Measurements from ENCODE around the gene SCAF11. TPM values are rescaled to one million over a fixed set of nuclear protein-coding genes. Genes with fewer than 3 reads are reported as not detected.

Gene SCAF11
- total RNA-seq, 1 donor from 2014 or later: 38.7 TPM

DNA sequence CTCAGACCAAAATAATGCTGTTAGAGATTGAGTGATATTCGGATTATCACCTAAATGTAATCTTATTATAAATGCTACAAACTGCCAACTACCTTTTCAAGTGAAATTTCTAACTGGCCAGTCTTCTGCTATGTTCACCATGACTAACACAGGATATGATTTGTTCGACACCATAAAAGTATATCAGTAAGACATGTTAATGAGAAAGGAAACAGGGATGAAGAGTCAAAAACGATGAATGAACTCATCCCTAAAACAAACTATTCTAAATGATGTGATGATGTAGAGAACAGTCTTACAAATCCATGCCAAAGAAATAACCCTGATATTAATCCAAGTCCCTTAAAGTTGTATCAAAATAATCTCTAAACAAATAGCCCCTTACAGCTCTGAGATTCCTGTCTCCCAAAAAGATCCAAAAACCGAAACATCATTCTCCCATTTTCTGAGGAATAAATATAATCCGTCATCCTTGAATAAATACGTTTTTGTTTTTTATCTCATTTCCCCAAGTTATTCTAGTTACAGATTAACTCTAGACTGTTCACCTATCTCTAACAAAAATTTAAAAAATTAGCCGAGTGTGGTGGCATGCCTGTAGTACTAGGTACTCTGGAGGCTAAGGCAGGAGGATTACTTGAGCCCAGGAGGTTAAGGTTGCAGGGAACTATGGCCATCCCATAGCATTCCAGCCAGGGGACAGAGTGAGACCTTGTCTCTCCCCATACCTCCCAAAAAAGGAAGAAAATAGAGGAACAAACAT lies 9.1 kb downstream of the SCAF11 start:
- Histone ChIP-seq H3K27me3 (ENCODE audit: control insufficient read depth, insufficient read depth, low read length) (no peaks in the 10 kb centered on the region), H3K36me3 (ENCODE audit: control insufficient read depth, insufficient read depth, low read length) (peaks cover 1% of the 10 kb centered on the region), H3K4me3 (ENCODE audit: low read depth, low read length) (no peak overlapping the region)
- FAIRE-seq (no peak), DNase-seq (ENCODE audit: low read depth) (peak; percentile 65)
- TF ChIP-seq, protein P1, sequence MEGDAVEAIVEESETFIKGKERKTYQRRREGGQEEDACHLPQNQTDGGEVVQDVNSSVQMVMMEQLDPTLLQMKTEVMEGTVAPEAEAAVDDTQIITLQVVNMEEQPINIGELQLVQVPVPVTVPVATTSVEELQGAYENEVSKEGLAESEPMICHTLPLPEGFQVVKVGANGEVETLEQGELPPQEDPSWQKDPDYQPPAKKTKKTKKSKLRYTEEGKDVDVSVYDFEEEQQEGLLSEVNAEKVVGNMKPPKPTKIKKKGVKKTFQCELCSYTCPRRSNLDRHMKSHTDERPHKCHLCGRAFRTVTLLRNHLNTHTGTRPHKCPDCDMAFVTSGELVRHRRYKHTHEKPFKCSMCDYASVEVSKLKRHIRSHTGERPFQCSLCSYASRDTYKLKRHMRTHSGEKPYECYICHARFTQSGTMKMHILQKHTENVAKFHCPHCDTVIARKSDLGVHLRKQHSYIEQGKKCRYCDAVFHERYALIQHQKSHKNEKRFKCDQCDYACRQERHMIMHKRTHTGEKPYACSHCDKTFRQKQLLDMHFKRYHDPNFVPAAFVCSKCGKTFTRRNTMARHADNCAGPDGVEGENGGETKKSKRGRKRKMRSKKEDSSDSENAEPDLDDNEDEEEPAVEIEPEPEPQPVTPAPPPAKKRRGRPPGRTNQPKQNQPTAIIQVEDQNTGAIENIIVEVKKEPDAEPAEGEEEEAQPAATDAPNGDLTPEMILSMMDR (IDR thresholded peaks at IDR 0.05; ENCODE audit: insufficient read depth, low read length, severe bottlenecking): no peak

DNA sequence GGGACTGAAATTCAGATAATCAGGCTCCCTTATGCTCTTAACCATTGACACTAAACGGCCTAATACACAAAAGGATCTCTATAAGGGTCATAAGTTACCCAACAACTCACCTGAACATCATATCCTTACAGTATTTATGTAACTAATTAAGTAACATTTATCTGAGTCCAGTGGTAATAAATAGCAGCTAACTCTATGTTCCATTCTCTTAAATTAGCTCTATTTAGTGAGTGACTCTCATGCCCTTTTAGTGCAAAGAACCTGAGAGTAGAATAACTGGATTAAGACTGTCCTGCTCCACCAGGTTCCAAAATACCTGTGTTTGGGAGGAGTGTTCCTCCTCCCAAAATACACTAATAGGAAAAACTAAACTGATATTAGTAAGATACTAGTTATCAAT lies 9.8 kb downstream of the SCAF11 start:
- no peak for DNase-seq (ENCODE audit: low read depth)
- no peak for FAIRE-seq
- Histone ChIP-seq H3K4me3 (ENCODE audit: low read depth, low read length) (no peak overlapping the region), H3K36me3 (ENCODE audit: control insufficient read depth, insufficient read depth, low read length) (no peaks in the 10 kb centered on the region), H3K27me3 (ENCODE audit: control insufficient read depth, insufficient read depth, low read length) (no peaks in the 10 kb centered on the region)
- TF ChIP-seq, protein P1 (IDR thresholded peaks at IDR 0.05; ENCODE audit: insufficient read depth, low read length, severe bottlenecking): no peak

DNA sequence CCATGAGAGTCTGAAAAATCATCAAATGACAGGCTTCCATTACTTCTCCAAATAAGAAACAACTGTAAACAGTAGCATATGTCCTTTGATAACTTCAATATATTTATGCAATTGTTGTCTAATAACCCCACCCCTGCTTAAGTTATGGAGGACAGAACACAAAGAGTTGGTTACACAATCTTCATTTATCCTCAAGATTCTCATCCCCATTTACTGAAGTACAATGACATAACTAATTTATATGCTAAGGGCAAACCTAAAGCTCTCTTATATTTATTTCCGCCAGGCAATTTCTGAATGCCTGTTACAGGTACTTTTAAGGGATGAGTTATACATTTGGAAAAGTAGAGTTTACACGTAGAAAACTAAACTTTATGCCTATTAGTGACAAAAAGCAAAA lies 12.3 kb downstream of the SCAF11 start:
- no peak for FAIRE-seq
- TF ChIP-seq, protein P1 (IDR thresholded peaks at IDR 0.05; ENCODE audit: insufficient read depth, low read length, severe bottlenecking): no peak
- H3K27me3 ChIP-seq (ENCODE audit: control insufficient read depth, insufficient read depth, low read length): no peaks in the 10 kb centered on the region

DNA sequence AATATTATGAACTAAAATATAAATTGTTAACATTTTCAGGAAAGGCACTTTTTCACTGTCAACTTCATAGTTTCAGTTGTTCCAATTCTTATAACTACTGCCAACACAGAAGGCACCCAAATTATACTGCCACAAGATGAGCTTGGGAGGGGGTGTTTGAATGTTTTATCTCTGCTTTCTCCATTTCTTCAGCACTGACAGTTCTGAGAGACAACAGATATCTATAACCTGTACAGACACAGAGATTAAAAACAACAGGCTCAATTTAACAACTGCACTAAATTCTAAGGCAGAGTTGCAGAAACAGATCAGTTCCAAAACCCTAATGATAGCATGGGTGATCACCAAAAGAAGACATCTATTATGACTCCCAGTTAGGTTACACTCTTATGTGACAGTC lies 12.8 kb downstream of the SCAF11 start:
- no peak for FAIRE-seq
- Histone ChIP-seq H3K27me3 (ENCODE audit: control insufficient read depth, insufficient read depth, low read length) (no peaks in the 10 kb centered on the region), H3K36me3 (ENCODE audit: control insufficient read depth, insufficient read depth, low read length) (no peaks in the 10 kb centered on the region), H3K4me3 (ENCODE audit: low read depth, low read length) (no peak overlapping the region)
- TF ChIP-seq, protein P1 (IDR thresholded peaks at IDR 0.05; ENCODE audit: insufficient read depth, low read length, severe bottlenecking): no peak
- no peak for DNase-seq (ENCODE audit: low read depth)

More for the DNA sequence above, 12.3 kb downstream of the SCAF11 start:
- H3K4me3 ChIP-seq (ENCODE audit: low read depth, low read length): no peak overlapping the region
- no peak for DNase-seq (ENCODE audit: low read depth)
- H3K36me3 ChIP-seq (ENCODE audit: control insufficient read depth, insufficient read depth, low read length): no peaks in the 10 kb centered on the region

DNA sequence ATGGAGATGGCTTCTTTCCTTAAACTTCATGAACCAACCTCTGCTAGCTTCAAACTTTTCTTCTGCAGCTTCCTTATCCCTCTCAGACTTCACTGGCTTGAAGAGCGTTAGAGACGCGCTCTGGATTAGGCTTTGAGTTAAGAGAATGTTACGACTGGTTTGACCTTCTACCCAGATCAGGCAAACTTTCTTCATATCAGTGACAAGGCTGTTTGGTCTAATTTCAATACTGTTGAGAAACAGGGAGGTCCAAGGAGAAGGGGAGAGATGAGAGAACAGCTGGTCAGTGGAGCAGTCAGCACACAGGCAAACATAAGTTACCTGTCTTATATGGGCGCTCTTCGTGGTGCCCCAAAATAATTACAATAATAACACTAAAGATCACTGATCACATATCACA lies 14.9 kb downstream of the SCAF11 start:
- no peak for FAIRE-seq
- Histone ChIP-seq H3K27me3 (ENCODE audit: control insufficient read depth, insufficient read depth, low read length) (no peaks in the 10 kb centered on the region), H3K4me3 (ENCODE audit: low read depth, low read length) (no peak overlapping the region), H3K36me3 (ENCODE audit: control insufficient read depth, insufficient read depth, low read length) (no peaks in the 10 kb centered on the region)
- TF ChIP-seq, protein P1 (IDR thresholded peaks at IDR 0.05; ENCODE audit: insufficient read depth, low read length, severe bottlenecking): no peak
- no peak for DNase-seq (ENCODE audit: low read depth)

DNA sequence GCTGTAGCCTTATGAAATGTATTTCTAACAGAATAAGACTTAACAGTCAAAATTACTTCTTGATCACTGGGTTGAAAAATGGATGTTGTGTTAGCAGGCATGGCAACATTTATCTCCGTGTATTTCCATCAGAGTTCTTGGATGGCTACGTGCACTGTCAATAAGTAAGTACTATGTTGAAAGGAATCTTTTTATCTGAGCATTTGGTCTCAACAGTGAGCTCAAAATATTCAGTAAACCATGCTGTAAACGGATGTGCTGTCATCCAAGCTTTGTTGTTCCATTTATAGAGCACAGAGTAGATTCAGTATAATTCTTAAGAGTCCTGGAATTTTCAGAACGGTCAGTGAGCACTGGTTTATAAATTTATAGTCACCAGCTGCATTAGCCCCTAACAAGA lies 15.5 kb downstream of the SCAF11 start:
- TF ChIP-seq, protein P1 (IDR thresholded peaks at IDR 0.05; ENCODE audit: insufficient read depth, low read length, severe bottlenecking): no peak
- H3K4me3 ChIP-seq (ENCODE audit: low read depth, low read length): no peak overlapping the region
- H3K36me3 ChIP-seq (ENCODE audit: control insufficient read depth, insufficient read depth, low read length): no peaks in the 10 kb centered on the region
- FAIRE-seq: no peak
- no peaks in the 10 kb centered on the region for H3K27me3 ChIP-seq (ENCODE audit: control insufficient read depth, insufficient read depth, low read length)
- DNase-seq (ENCODE audit: low read depth): no peak

Measured in bronchial epithelial cell (primary cell).